ENCODE results near the gene ZBED2.
"Not testable (repeated sequence)": the region's sequence is repeated elsewhere in the genome, so short reads cannot be mapped to it uniquely, and the experiment has no call there.

ZBED2 gene, protein sequence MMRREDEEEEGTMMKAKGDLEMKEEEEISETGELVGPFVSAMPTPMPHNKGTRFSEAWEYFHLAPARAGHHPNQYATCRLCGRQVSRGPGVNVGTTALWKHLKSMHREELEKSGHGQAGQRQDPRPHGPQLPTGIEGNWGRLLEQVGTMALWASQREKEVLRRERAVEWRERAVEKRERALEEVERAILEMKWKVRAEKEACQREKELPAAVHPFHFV

DNA sequence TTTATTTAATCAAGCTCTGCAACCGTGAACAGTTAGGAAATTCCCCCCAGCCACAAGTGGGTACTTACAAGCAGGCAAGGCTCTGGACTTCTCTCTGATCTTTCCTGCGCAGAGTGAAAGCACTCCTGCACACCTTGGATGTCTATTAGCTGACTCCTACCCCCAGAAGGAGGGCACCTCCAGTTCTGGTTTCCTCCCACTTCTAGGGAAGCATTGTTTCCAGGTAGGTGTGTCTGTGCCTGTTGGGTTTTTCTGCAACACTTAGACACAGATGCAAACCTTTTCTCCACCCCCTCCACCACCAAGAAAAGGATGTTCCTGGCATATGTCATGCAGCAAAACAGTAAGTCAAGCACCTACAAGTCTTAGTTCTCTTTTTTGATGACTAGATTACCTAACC, at the start of gene ZBED2:
TSS of gene ZBED2 (minus strand) at position 115 of the 400 bp plus-strand sequence. CDS start 1,145 bp downstream, outside the sequence.
- no peak for DNase-seq

DNA sequence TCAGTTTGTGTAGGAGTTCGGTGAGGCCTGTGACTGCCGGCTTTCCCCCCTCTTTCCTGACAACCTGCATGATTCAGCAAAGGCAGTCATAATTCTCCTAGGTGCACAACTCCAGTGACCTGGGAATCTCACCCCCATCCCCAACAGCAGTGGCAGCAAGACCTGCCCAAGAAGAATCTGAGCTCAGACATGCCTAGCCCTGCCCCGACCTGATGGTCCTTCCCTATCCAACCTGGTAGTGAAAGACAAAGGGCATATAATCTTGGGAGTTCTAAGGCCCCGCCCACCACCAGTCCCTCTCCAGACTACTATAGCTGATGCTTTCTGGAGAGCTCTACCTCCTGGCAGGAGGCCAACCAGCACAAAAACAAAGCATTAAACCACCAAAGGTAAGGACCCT, 44.2 kb upstream of the ZBED2 start:
- no peak for DNase-seq

DNA sequence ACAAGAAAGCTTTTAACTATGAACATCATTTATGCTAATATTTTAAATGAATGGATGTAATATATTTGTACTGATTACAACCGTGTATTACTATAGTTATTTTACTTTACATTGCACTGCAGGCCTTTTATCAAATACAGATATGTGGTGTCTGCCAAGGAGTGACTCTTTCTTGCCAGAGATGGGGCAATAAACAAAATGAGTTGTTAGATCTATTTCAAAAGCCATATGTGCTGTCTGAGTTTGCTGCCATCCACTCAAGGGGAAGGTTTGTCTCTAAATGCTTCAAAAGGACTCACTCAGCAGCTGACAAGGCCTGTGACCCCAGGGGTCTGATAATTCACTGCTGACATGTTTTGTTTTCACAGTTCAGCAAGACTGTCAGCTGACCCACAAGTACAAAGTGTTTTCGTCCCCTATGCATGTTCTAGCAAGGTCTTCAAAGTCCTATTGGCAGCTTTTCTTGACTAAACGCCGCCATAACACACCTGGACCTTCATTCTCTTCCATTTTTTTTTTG, 41.3 kb upstream of the ZBED2 start:
- DNase-seq: no peak

DNA sequence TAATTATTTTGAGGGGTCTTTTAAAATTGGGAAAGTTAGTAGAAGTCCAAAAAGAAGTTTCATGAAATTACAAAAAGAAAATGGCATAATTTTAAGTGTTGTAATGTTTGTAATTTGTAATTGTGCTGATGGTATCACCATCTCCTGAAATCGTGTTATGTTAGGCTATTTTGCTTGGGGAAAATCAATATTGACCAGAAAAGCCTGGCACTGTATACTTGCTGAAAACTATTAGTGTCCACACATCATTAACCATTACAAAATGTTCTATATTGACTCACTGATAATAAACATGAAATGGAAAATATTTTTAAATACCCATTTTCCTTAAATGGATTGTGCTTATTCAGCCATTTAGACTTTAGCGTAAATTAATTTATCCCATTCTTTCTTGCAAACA, 40.3 kb upstream of the ZBED2 start:
- DNase-seq: no peak

DNA sequence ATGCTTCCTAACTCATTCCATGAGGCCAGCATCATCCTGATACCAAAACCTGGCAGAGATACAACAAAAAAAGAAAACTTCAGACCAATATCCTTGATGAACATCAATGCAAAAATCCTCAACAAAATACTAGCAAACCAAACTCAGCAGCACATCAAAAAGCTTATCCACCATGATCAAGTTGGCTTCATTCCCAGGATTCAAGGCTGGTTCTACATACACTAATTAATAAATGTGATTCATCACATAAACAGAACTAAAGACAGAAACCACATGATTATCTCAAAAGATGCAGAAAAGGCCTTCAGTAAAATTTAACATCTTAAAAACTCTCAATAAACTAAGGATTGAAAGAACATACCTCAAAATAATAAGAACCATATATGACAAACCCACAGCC, 35.5 kb upstream of the ZBED2 start:
- not testable (repeated sequence) for DNase-seq

DNA sequence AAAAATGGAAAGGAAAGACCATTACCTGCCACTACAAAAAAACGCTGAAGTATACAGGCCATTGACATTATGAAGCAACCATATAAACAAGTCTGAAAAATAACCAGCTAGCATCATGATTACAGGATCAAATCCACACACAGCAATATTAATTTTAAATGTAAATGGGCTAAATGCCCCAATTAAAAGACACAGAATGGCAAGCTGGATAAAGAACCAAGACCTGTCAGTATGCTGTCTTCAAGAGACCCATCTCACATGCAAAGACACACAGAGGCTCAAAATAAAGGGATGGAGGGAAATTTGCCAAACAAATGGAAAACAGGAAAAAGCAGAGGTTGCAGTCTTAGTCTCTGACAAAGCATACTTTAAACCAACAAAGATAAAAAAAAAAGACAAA, 33.9 kb upstream of the ZBED2 start:
- not testable (repeated sequence) for DNase-seq

DNA sequence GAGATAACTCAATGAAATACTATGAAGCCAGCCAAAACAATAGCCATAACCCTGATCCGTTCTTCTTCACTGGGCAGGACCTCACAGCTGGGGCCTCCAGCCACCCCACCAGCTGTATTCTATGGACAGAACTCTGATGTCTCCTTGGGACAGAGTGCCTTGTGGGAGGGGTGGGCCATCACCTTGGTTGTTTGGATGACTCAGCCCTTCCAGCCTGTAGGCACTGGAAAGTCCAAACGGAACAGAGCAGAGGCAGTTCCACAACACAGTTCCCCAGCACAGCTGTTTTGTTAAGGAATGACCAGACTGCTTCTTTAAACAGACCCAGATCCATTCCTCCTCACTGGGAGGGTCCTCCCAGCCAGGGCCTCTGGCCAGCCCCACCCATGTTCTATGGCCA, 31.9 kb upstream of the ZBED2 start:
- no peak for DNase-seq

DNA sequence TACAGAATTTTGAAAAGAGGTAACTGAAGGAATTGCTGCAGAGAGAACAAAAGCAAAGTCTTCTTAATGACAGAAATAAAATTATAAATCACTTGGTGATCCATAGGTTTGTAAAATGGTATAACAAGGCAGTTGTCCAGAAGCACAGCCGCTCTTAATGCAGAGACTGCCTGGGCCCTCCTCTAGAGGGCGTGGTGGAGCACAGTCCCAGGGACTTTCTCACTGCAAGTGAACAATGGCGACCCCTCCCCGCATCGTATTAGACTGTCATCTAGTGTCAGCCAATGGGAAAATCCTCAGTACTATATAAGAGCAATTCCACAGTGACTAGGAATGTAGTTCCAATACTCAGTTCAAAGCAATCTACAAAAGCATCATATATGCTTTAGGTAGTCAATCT, 26.4 kb upstream of the ZBED2 start:
- DNase-seq: no peak

DNA sequence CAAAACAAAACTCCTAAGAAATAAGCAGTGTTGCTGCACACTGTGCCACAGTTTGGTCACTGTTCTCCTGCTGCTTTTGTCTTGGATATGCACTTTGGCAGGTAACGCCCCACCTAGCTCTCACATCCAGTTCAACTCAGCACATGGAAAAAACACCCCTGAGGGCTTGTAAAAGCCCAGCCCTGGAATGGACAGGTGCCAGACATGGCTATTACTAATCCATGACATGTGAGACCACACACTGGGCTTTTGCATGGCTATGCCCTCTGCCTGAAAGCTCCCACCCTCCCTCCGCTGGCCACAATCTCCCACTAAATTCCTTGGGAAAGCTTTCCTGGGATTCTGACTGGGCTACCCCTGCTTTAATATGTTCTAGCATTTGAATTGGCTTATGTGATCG, 24.7 kb upstream of the ZBED2 start:
- no peak for DNase-seq

DNA sequence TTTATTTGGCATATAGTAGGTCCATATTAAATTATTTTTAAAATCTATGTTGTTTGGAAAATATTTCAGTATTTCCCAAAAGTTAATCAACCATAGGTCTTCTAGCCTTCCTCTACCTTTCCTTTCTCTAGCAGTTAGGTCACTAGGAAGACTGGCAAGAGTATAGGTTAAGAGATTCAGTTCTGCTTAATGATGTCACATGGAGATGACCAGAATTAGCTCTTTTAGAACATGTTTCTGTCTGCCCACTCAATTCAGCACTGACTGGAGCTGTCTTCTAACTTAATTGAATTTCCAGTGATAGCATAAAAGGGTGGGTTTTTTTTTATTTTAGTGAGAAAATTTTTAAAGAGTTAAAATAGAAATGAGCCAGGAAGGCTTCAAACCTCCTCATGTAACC, 23.8 kb upstream of the ZBED2 start:
- DNase-seq: peak; percentile 3

DNA sequence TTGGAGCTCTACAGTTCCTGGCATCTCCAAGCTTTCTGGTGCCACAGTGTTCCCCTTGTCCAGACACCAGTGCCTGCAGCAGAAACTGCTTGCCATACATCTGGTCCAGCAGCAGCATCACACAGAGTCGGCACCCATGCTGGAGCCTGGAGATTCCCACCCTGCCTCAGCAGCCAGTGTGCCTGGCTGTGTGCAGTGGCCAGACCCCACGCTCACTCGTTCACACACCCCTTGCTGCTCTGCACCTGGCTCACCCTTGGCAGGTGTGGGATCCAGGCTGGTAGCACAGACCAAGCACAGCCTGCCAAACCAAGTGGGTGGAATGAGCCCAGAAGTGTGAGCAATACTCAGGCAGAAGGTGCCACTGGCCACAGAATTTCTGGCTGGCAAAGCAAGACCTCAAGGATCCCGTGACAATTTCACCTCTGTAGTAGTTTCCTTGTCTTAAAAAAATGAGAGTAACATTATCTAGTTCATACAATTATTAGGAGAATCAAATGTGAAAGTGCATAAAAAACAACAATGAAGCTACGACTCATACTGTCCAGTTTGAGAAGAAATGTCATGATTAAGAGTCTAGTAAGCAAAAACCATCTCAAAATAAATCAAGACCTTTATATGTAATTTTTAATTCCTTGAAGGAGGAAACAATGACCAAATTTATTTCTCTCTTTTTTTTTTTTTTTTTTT, 22.9 kb upstream of the ZBED2 start:
- no peak for DNase-seq

DNA sequence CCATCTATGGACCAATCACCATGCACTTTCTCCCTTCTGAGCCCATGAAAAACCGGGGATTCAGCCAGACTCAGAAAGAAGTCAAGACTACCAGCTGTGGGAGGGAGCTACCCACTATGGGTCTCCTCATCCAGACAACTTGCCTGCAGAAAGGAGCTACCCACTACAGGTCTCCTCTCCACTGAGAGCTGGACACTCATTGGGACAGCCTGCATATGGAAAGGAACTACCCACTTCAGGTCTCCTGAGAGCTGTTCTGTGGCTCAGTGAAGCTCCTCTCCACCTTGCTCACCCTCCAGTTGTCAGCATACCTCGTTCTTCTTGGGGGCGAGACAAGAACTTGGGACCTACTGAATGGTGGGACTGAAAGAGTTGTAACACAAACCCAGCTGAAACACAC, 22.3 kb upstream of the ZBED2 start:
- no peak for DNase-seq

DNA sequence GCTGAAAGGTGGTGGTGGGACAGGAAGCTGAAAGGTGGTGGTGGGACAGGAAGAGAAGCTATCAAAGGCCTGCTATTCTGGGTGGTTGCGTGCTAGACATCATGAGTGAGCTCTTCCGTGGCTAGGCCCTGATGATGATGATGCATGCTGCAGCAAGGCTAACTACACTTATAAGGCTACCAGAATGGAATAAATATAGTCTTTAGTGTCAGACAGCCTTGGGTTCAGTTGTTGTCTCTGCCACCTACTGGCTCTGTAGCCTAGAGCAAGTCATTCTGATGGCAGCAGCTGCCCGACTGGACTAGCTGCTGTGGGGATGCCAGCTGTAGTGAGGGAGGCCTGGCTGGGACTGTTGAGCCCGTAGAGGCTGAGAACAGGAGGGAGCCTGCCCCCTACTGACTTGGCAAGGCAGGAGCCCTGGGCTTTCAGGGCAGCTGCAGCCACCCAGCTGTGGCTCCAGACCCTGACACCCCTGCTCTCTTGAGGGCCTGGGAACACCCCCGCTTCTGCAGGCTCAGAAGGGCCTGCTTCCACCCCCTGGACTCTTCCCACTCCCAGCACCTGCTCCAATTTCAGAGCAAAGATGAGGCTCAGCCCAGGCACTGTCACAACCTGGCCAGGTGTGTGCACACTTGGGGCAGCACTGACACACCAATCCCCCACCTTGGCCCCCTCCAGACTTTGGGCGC, 21.4 kb upstream of the ZBED2 start:
- DNase-seq: no peak

DNA sequence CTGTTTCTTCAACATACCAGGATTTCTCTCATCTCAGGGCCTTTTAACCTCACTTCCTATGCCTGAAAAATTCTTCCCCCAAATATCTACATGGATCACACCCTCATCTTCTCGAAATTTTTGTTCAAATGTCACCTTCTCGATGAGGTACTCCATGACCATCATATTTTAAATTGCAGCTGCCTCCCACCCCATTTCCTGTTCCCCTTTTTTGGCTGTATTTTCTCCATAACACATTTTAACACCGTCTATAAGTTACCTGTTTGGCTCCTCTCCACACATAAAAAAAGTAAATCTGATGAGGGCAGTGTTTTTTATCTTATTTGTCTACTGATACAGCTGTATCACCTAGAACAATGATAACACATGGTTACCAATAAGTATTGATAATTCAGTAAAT, 20.7 kb upstream of the ZBED2 start:
- DNase-seq: no peak

DNA sequence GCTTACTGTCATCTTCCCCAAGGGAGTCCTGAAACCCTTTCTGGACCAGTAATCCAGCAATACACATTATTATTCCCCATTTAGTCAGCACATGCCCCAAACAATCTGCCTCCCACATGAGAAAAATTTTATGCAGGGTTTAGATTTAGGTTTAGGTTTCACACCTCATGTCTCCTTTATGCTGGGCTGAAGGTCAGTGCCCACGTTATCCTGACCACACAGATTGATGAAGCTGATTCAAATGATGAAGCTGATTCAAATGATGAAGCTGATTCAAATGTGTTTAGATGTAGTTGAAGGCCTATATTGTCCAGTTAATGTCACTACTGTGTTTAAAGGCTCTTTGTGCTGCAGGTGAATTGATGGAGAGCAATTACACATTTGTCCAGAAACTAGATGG, 18.1 kb upstream of the ZBED2 start:
- no peak for DNase-seq

DNA sequence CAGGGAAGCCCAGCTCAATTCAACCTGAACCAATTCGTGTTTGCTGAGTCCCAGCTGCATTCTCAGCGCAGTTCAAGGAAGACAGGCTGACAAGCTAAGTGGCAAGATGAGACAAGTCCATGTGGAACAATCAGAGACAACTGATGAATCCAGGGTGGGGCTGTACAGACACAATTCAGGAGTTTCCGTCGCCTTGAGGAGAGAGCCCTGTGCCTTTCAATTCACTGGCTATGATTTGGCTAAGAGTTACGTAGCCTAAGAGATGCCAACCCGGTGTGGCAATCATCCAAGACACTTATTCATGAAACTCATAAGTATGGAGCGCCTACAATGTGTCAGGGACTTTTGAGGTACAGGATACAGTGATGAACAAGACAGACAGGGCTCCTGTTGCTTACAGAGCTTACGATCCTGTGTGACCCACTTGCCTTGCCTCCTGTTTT, 15.5 kb upstream of the ZBED2 start:
- no peak for DNase-seq

DNA sequence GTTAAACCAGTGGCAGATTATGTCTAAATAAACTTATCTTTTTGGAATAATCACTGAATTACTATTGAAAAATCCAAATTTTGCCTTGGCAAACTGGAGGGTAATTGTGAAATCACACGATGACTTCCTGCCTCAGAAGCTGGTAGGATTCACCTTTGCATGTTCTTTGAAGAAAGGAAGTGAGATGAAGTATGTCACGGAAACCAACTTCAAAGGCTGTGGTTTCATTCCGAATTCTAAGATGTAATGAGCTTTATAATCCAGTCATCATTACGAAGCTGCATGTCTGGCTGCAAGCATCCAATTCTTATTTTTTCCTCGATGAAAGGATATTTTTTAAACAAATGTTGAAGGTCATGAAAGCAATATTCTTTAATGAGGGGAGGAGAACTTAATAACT, 15.0 kb upstream of the ZBED2 start:
- DNase-seq: no peak

DNA sequence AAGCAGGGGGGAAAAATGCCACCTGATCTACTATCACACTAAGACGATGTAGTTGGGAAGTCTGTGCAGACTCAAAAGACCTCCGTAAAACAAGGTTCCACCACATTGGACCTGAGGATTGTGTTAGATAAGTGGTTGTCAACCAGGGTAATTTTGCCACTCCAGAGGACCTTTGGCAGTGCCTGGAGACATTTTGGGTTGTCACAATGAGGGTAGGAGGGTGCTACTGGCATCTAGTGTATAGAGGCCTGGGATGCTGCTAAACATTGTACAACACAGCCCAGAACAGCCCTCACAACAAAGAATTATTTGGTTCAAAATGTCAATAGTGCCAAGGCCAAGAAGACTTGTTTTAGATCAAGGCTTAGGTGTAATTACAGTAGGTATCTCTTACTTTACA, 14.6 kb upstream of the ZBED2 start:
- no peak for DNase-seq

DNA sequence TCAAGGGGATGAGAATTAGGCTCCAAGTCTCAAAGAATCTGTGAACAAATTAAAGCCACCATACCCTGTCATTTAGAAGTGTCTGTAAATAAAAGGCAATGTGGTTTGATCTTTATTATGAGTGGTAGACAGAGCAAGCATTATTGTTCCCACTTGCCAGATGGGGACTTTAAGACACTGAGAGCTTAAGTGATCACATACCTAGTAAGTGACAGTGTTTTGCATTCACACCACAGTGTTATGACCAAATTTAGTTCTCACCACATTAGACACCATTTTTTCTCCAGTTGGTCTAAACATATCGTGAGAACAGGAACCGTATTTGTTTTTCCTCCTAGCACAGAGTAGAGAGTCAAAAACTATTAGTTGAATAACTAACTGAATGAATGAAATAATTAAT, 13.2 kb upstream of the ZBED2 start:
- DNase-seq: no peak

DNA sequence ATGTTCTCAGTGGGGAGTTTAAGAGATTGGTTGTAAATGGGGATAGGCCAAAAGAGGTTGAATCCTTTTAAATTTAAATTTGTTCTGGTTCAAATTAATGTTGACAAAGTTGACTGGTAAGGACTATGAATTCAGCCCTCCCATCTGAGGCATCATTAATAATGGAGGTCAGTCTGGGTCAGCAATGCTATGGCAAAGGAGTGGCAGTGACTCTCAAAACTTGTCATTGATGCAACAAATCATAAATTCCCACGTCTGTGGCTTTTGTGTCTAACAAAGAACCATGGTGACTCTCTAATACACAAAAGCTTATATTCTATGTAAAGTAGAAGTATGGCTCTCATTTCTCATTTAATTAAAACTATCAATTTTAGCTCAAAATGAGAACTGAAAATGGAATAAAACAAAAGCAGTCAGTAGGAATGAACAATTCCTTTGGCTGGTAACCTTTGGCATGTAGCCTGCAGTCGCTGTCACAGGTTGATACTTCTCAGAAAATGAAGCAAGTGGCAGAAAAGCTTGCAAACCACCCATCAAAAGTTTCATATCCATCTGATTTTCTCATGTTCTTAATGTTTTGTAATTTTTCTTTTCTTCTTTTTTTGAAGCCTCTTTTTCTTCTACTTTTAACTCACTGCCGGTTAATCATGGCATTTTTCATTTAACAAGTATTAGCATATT, 12.2 kb upstream of the ZBED2 start:
- no peak for DNase-seq

DNA sequence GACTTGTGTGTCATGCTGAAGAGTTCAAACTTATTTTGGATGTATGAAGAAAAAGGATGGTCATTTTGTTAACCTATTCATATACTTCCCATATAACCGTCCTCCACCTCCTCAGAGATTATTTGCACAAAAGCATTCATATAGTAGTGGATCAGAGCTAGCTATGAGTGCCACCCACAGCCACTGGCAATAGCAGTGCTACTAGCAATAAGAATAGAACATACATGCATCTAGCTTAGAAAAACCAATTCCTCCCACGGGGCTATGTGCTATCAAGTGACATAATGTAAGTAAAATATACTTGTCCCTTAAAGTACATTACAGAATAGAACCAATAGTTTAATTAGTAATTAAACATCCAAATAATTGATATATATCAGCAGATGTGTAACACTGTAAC, 10.3 kb upstream of the ZBED2 start:
- no peak for DNase-seq

DNA sequence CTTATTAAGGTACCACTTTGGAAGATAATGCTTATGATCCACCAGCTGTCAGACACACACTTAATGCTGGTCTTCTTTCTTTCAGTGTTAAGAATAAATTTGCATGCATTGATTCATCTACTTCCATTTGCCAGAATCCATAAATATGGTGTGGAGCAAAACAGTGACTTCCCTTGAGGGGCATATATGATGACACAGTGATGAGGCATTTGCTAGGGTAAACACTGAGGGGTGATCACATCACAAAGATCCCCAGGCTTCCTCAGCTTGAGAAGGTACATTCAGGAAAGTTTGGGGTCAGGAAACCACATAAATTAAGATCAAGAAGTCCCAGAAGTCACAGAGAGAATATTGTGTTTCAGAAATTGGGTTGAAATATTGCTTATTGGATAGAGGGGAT, 9.9 kb upstream of the ZBED2 start:
- no peak for DNase-seq

DNA sequence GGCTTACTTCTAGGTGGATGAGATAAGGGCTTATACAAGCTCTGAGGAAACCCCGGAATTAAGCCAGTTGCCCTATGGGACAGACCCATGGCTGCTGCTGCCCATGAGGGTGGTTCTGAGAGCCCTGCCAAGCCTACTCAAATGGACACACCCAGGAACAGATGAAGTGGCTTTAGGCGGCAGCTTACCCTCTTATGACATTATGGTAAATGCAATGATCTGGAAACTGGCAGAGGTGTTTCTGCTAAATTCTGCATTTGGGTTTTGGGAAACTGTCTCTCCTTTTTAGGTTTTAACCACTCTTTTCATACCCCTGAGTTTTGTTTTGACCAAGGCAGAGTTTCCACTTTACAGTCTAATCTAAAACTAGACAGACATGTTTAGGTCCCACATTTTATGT, 9.0 kb upstream of the ZBED2 start:
- DNase-seq: no peak

DNA sequence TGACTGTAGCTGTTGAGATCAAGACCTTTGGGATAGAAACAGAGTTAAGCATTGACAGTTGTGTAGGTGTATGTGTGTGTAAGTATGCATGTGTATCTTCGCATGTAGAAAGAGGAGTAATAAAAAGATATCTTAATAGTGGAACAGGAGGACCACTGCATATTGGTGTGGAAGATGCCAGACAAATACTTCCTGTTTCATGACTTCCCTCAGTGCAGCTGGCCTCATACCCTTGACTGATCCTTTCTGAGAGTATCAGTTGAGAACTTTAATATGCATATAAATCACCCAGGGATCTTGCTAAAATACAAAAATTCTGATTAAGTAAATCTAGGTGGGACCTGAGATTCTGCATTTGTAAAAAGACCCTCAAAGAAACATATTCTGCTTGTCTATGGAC, 8.5 kb upstream of the ZBED2 start:
- DNase-seq: no peak
